ENCODE measurements around the gene CCDC146.
"Not testable (repeated sequence)": the region's sequence is repeated elsewhere in the genome, so short reads cannot be mapped to it uniquely, and the experiment has no call there.

Gene CCDC146

DNA sequence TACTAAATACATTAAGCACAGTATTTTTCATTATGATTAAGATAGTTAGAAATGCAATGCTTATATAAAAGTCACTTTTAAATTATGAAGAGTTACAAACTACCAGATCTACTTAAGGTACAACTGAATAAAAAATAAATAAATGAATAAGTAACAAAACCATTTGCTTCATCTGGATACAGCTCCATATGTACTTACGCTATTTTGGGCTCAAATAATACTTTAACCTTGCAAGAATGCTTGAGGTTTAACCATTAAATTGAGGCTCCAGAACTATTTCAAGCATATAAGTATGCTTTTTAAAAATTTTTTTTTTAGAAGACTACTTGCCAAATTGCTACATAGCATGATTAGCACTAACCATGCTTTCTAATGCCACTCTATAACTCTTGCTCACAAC lies 14.1 kb upstream of the CCDC146 start:
- not testable (repeated sequence) for H3K36me3 ChIP-seq (ENCODE audit: control insufficient read depth, insufficient read depth, low read length); H3K27me3 ChIP-seq (replicated peaks; ENCODE audit: control insufficient read depth, insufficient read depth, low read length); H3K4me3 ChIP-seq (replicated peaks; ENCODE audit: low read depth, low read length); DNase-seq (ENCODE audit: extremely low read depth, insufficient read length)

DNA sequence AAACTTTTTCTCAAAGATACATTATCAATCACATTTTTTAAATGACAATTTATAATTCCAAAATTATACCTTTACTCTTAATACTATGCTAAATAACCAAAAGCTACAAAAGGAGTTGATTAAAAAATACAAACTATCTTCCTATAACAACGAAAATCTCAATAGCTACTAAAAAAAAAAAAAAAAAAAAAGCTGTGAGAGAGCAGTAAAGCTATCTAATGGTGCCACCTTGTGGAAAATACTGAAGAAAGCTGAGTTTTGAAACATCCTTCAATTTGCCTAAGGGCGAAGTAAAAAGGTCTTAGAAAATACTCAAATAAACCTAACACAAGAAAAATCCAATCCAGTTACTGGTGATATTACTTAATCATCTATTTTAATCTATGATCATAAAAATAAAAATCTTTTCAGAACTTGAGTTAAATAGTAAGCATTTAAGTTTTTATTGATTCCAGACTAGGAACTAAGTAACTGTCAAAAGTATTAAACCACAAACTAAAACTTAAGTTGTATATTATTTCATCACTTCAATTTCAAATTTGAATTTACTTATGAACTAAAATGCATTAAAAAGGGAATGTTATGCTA lies 9.6 kb upstream of the CCDC146 start:
- H3K27me3 ChIP-seq (replicated peaks; ENCODE audit: control insufficient read depth, insufficient read depth, low read length); DNase-seq (ENCODE audit: extremely low read depth, insufficient read length); H3K36me3 ChIP-seq (ENCODE audit: control insufficient read depth, insufficient read depth, low read length); H3K4me3 ChIP-seq (replicated peaks; ENCODE audit: low read depth, low read length): not testable (repeated sequence)
- TF ChIP-seq, protein P1, sequence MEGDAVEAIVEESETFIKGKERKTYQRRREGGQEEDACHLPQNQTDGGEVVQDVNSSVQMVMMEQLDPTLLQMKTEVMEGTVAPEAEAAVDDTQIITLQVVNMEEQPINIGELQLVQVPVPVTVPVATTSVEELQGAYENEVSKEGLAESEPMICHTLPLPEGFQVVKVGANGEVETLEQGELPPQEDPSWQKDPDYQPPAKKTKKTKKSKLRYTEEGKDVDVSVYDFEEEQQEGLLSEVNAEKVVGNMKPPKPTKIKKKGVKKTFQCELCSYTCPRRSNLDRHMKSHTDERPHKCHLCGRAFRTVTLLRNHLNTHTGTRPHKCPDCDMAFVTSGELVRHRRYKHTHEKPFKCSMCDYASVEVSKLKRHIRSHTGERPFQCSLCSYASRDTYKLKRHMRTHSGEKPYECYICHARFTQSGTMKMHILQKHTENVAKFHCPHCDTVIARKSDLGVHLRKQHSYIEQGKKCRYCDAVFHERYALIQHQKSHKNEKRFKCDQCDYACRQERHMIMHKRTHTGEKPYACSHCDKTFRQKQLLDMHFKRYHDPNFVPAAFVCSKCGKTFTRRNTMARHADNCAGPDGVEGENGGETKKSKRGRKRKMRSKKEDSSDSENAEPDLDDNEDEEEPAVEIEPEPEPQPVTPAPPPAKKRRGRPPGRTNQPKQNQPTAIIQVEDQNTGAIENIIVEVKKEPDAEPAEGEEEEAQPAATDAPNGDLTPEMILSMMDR (IDR thresholded peaks at IDR 0.05; ENCODE audit: insufficient read depth, low read length, poor library complexity, severe bottlenecking): peak; percentile 6

DNA sequence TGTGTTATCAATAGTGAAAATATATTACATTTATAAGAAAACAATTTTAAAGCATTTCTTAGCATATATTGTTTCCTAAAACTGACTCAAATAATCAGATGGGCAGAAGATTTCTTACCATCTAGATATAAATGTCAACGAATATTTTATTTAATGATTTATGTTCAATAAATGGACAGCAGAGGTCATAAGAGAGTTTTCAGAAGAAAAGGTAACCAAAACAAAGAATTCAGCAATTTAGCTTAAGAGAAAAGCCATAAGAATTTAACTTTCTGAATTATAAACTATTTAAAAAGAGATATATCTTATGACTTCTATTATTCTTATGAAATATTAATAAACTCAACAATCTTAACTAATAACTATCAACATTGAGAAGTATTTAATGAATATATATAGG lies 3.1 kb downstream of the CCDC146 start:
- not testable (repeated sequence) for DNase-seq (ENCODE audit: extremely low read depth, insufficient read length); H3K27me3 ChIP-seq (replicated peaks; ENCODE audit: control insufficient read depth, insufficient read depth, low read length); H3K4me3 ChIP-seq (replicated peaks; ENCODE audit: low read depth, low read length); H3K36me3 ChIP-seq (ENCODE audit: control insufficient read depth, insufficient read depth, low read length)

DNA sequence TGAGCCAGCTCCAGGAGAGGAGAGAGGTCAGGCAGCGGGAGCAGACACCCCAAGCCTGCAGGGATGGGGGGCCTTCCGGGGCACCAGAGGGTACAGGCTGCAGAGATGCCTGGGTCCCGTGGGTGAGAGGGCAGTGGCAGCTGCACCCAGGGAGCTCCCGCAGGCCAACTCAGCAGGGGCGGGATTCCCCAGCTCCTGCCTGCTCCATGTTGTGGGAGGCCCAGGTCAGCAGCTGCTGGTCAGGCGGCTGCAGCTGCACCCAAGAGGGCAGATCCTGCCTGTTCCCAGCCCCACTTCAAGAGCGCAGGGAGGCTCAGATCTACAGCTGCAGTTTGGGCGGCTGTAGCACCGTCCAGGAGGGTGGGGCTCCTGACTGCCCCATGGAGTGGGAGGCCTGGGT lies 4.6 kb downstream of the CCDC146 start:
- not testable (repeated sequence) for H3K27me3 ChIP-seq (replicated peaks; ENCODE audit: control insufficient read depth, insufficient read depth, low read length); H3K36me3 ChIP-seq (ENCODE audit: control insufficient read depth, insufficient read depth, low read length); DNase-seq (ENCODE audit: extremely low read depth, insufficient read length); H3K4me3 ChIP-seq (replicated peaks; ENCODE audit: low read depth, low read length)

DNA sequence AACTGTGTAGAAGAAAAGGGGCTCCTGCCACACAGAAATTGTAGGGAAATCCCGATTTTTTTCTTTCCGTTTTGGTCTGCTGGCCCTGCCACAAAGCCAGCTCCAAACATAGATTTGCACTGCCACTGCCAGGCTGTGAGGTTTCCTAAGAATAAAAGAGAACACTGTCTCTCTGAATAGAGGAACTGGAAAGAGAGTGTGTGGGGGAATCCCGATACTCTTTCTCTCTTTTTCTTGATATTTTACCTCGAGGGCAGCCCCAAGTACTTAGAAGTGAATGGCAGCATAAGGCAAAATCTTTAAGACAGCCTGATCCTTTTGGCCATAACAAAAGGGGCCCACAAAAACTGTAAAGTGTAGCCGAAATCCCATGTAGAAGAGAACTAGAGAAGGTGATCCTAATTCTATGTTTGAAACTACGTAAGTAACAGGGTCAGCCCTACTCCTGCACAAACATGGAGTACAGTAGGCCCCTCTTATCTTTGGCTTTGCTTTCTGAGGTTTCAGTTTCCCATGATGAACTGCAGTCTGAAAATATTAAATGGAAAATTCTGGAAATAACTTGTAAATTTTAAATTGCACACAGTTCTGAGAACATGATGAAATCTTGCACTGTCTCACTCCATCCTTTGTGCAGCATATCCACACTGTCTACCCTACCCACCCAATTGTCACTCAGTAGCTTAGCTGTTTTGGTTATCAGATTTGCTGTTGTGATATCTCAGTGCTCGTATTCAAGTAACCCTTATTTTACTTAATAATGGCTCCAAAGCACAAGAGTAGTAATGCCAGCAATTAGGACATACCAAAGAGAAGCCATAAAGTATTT lies 6.4 kb downstream of the CCDC146 start:
- DNase-seq (ENCODE audit: extremely low read depth, insufficient read length): peak; percentile 48
- H3K4me3 ChIP-seq (replicated peaks; ENCODE audit: low read depth, low read length); H3K27me3 ChIP-seq (replicated peaks; ENCODE audit: control insufficient read depth, insufficient read depth, low read length); H3K36me3 ChIP-seq (ENCODE audit: control insufficient read depth, insufficient read depth, low read length): not testable (repeated sequence)

DNA sequence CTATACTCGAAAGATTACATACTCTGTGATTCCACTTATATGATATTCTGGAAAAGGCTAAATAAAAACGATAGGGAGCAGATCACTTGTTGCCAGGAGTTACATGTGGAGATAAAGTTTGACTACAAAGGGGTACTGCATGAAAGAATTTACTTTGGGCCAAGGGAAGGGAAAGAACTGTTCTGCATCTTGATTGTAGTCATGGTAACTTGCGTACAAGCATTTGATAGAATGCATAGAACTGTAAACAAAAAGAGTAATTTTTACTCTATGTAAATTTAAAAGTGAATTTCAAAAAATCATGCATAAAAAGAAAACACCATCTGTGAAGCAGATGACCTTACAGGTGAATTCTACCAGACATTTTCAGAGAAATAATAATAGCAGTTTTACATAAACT lies 9.4 kb downstream of the CCDC146 start:
- H3K27me3 ChIP-seq (replicated peaks; ENCODE audit: control insufficient read depth, insufficient read depth, low read length); DNase-seq (ENCODE audit: extremely low read depth, insufficient read length); H3K36me3 ChIP-seq (ENCODE audit: control insufficient read depth, insufficient read depth, low read length); H3K4me3 ChIP-seq (replicated peaks; ENCODE audit: low read depth, low read length): not testable (repeated sequence)

DNA sequence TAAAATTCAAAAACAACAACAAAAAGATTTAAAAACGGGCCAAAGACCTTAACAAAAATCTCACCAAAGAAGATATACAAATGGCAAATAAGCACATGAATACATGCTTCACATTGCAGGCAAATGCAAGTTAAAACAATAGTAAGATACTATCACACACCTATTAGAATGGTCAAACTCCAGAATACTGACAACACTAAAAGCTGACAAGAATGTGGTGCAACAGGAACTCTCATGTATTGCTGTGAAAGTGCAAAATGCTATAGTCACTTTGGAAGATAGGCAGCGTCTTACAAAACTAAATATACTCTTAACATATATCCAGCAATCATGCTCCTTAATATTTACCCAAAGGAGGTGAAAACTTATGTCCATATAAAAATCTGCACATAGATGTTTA lies 16.3 kb downstream of the CCDC146 start:
- H3K36me3 ChIP-seq (ENCODE audit: control insufficient read depth, insufficient read depth, low read length); H3K4me3 ChIP-seq (replicated peaks; ENCODE audit: low read depth, low read length); H3K27me3 ChIP-seq (replicated peaks; ENCODE audit: control insufficient read depth, insufficient read depth, low read length); DNase-seq (ENCODE audit: extremely low read depth, insufficient read length): not testable (repeated sequence)

DNA sequence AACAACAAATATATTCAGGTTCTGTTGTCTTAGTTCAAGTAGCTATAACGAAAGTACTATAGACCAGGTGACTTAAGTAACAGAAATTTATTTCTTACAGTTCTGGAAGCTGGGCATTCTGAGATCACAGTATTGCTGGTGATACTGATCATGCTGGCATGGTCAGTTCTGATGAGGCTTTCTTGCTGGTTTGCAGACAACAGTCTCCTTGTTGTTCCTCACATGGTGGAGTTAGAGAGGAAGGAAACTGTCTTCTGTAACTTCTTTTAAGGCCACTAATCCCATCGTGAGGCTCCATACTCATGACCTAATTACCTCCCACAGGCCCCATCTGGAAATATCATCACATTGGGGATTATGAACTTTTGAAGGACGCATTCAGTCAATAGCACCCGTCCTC lies 17.9 kb downstream of the CCDC146 start:
- H3K4me3 ChIP-seq (replicated peaks; ENCODE audit: low read depth, low read length); H3K36me3 ChIP-seq (ENCODE audit: control insufficient read depth, insufficient read depth, low read length); DNase-seq (ENCODE audit: extremely low read depth, insufficient read length); H3K27me3 ChIP-seq (replicated peaks; ENCODE audit: control insufficient read depth, insufficient read depth, low read length): not testable (repeated sequence)

DNA sequence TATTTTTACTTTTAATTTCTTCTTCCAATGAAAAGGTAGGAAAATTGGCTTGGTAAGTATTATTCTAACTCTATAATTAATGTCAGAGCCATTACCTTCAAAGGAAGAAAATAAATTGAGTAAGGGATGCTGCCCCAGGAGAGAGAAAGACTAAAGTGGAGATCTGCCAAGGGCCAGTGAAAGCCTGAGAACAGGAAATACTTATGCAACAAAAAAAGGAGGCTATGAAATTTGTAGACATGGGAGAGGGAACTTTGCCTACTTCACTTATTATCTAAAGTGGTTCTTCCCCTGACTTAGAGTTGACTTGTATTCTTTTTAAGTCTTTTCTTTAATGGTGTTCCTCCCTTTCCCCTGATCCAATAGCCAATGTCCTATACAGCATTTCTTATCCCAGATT lies 29.8 kb downstream of the CCDC146 start:
- not testable (repeated sequence) for DNase-seq (ENCODE audit: extremely low read depth, insufficient read length); H3K27me3 ChIP-seq (replicated peaks; ENCODE audit: control insufficient read depth, insufficient read depth, low read length); H3K36me3 ChIP-seq (ENCODE audit: control insufficient read depth, insufficient read depth, low read length); H3K4me3 ChIP-seq (replicated peaks; ENCODE audit: low read depth, low read length)

DNA sequence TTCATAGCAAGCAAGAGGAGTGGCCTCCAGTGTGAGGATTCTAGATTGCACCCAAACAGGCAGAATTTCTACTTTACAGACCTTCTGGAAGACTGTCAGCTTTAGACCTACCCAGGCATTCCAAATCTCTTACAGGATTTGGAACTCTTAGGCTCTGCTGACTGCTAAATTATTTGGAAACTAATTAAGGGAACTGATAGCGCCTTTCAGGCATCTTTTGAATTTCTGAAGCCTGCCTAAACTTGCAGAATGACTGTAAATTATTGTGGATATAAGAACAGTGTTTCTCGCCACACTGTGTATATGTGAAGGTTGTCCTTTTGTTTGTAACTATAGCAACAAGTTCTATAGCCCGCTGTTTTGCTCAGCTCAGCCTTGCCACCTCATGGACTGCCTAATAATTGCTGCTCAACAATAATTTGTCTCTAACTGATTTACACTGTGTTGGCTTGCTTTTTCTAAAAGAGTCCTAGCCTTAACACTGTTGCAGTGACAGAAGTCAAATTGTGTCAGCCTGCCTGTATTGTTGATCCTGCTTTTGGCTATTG lies 32.6 kb downstream of the CCDC146 start:
- not testable (repeated sequence) for H3K36me3 ChIP-seq (ENCODE audit: control insufficient read depth, insufficient read depth, low read length); H3K27me3 ChIP-seq (replicated peaks; ENCODE audit: control insufficient read depth, insufficient read depth, low read length); H3K4me3 ChIP-seq (replicated peaks; ENCODE audit: low read depth, low read length); DNase-seq (ENCODE audit: extremely low read depth, insufficient read length)
- TF ChIP-seq, protein P1 (IDR thresholded peaks at IDR 0.05; ENCODE audit: insufficient read depth, low read length, poor library complexity, severe bottlenecking): peak; percentile 3

DNA sequence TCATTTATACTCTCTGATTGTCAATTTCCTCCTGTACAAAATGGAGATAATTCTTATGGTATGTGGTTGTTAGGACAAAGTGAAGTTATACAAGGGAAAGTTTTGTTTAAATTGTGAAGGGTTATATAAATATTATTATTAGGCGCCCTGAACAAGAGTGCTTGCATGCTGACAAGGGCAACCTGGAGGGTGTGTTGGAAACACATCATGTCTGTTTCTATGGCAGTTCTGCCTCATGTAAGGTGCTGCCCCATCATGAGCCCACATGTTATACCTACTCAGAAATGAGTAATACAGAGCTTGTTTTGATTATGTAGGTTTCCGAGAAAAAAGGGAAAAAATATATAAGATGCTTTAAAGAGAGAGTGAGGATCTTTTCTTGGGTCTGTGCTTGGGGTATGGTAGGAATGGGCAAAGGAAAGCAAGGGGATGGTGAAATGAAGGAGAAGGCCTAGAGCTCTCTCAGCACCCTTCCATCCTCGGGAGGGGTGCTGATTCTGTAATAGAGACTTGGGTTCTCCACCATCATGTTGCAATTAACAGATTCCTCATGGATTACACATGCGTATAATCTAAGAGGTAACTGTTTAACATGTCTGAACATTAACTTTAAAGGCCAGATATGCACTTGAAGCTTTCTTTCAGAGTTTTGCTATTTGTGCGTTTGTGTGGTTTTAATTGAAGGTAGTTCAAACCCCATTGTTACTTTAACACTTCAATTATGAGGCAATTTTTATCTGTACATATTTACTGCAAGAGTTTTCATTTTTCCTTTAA lies 33.4 kb downstream of the CCDC146 start:
- DNase-seq (ENCODE audit: extremely low read depth, insufficient read length); H3K4me3 ChIP-seq (replicated peaks; ENCODE audit: low read depth, low read length); H3K27me3 ChIP-seq (replicated peaks; ENCODE audit: control insufficient read depth, insufficient read depth, low read length); H3K36me3 ChIP-seq (ENCODE audit: control insufficient read depth, insufficient read depth, low read length): not testable (repeated sequence)

DNA sequence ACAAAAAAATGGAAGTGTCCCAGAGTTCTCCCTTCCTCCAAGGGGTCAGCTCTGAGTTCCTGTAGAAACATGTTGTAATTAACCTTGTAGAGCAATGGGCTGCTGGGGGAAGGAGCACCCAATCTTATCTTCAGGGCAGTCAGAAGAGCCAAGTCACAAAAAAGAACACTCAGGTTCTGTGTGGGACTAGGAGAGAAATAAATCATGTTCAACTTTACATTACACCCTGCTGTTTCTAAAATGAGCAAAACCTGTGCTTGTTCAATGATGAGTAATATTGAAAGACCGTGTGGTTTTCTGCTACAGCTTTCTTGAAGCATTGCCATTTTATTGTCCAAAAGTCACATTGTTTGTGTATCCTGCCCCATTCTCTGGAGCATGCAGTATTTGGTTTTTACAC lies 34.6 kb downstream of the CCDC146 start:
- not testable (repeated sequence) for H3K27me3 ChIP-seq (replicated peaks; ENCODE audit: control insufficient read depth, insufficient read depth, low read length); H3K36me3 ChIP-seq (ENCODE audit: control insufficient read depth, insufficient read depth, low read length); H3K4me3 ChIP-seq (replicated peaks; ENCODE audit: low read depth, low read length); DNase-seq (ENCODE audit: extremely low read depth, insufficient read length)

All from GM06990 (cell line).